A549 treated with Mapracorat at 1 μM for 4 hours (cell line): ENCODE data around the gene CENPU. TPM values are rescaled to one million over a fixed set of nuclear protein-coding genes. Genes with fewer than 3 reads are reported as not detected.

Experiments
- total RNA-seq: library from RNA; stranded (reverse); fragments of 200-300 nt; extraction: Qiagen RNA extraction; gene quantifications from 5 replicates; pipeline ENCODE4 v1.2.3, GENCODE V29; 2022

The CENPU gene, protein sequence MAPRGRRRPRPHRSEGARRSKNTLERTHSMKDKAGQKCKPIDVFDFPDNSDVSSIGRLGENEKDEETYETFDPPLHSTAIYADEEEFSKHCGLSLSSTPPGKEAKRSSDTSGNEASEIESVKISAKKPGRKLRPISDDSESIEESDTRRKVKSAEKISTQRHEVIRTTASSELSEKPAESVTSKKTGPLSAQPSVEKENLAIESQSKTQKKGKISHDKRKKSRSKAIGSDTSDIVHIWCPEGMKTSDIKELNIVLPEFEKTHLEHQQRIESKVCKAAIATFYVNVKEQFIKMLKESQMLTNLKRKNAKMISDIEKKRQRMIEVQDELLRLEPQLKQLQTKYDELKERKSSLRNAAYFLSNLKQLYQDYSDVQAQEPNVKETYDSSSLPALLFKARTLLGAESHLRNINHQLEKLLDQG
- total RNA-seq = 22.2 to 25.3 TPM (median 24.1 TPM) in 5 replicates

DNA sequence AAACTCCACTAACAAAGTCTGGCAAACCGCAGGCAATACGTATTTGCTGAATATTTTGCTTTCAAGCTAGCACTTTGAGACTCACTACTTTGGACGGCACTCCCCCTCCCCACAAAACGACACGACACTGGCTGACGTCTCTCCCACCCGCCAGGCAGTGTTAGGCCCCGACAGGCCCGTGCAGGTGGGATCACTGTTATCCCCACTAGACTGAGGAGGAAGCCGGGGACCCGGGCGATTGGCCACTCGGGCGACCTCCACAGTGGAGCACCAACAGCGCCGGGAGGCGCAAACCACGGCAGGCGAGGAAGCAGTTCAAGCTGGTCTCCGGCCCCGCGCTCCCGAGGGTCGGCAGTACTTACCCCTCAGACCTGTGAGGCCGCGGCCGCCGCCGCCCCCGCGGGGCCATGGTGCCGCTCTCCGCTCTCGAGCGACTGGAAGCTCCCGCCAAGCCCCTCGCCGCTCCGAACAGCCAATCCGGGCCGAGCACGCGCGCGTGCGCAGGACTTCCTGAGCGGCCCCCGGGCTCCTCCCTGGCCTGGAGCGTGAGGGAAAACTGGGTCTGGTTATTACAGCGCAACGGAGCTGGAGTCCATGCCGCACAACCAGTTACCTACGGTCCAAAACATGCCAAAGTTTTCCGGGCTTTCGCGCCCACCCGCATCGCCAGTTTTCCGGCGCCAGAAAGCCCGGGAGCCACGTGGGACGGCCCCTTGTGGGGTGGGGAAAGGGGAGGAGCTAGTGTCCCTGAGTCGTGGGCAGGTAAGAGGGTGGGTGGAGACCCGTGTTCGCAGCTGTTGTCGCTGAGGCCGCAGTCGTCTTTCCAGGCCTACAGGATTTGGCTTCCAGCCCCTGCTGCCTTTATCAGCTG, at the start of gene CENPU:
Gene CENPU, minus strand, starts transcription at position 443 of the 871 bp plus-strand sequence. Its CDS starts 34 bp downstream, at position 409.

DNA sequence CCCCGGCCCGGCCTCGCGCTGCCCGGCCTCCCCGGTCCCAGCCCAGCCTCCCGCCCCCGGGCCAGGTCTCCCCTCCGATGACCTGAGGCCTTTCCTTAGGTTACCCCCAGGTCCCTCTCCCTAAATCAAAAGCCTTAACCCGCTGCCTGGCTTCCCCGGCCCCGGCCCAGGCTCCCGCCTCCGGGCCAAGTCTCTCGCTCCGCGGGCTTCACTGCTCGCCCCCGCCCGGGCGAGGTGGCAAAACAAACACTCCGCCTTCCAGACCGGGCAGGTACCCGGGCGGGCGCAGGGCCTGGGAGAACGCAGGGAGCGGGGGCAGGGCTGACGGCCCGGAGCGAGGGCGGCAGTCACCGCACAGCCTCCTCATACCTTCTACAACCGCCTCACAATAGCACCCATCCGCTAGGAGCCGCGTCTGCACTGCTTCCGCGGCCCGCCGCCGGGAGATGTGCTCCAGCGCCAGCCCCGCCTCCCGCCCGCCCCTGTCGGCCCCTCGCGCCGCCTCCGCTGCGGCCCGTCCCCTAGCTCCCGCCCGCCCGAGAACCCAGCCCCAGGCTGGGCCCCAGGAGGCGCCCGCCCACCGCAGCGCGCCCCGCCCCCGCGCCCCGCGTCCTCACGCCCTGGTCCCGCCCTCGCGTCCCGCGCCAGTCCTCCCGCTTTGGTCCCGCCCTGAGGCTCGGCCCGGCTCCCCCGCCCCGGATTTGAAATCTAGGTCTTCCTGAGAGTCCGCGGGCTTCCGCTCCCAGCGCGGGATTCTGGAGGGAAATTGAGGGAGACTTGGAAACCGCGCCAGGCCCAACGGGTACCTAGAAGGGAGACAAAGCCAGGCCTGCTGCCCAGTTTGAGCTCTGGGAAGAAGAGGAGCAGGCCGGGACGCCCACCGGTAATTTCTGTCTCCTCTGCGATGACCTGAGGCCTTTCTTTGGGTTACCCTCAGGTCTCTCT, 84.6 kb downstream of the CENPU start, which contains the start of the genes CASP3 and PRIMPOL:
Gene CASP3, minus strand, starts transcription at position 422 of the 945 bp plus-strand sequence. CDS start 10,994 bp downstream, outside the sequence.
Gene PRIMPOL, plus strand, starts transcription at position 713 of the 945 bp plus-strand sequence. CDS start 7,403 bp downstream, outside the sequence.

Other genes with a start within 250 kb of the CENPU start
- 20.3 to 22.7 TPM (median 21.7 TPM) in 5 replicates for gene CASP3, start 84.6 kb downstream of the CENPU start, total RNA-seq
- gene PRIMPOL, start 84.4 kb downstream of the CENPU start, total RNA-seq = 6.3 to 7.2 TPM (median 7.1 TPM) in 5 replicates
- 27.9 to 31.4 TPM (median 29.5 TPM) in 5 replicates for gene ACSL1, start 91.9 kb upstream of the CENPU start, total RNA-seq